HG03139 (cell line): ENCODE measurements around the gene ARHGAP42.
"Not testable (repeated sequence)": the region's sequence is repeated elsewhere in the genome, so short reads cannot be mapped to it uniquely, and the experiment has no call there.

Experiments
- ATAC-seq: cut with Tn5 transposase; IDR thresholded peaks from one replicate; pipeline ENCODE4 v1.9.1; 2021; ENCODE audit not compliant: unreplicated experiment

Gene ARHGAP42

DNA sequence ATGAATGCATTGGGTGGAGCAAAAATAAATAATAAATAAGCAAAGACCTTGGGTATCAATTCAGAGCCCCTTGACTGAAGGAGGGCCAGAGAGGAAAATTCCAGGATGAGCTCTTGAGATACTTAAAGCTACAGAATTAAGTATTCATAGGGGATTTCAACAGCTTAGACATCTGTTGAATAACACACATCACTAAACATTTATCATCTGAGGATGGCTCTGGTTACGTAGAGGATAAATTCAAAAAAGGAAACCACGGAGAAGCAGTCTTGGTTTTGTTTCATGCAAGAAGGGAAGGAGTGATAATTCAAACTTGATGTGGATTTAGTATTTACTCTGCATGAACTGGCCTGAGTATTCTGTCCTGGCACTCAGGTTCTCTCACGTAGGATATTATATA, 29.8 kb downstream of the ARHGAP42 start:
- ATAC-seq, result no peak

DNA sequence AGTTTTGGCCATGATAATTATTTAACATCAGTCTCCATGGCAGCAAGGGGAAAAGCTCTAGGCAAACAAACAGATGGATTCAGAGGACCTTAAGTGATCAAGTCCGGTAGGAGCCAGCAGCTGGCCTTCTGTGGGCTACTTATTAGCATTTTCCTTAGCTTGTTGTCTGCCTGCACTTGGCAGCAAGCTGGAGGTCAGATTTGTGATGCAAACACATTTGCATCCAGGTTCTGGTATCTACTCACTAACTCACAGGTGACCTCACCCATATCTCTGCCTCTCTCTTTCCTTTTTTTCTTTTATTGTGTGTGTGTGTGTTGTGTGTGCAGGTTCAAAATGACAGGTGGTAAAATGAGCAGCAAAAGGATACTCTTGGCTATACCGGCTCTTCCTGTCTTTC, 32.3 kb downstream of the ARHGAP42 start:
- ATAC-seq, result no peak

DNA sequence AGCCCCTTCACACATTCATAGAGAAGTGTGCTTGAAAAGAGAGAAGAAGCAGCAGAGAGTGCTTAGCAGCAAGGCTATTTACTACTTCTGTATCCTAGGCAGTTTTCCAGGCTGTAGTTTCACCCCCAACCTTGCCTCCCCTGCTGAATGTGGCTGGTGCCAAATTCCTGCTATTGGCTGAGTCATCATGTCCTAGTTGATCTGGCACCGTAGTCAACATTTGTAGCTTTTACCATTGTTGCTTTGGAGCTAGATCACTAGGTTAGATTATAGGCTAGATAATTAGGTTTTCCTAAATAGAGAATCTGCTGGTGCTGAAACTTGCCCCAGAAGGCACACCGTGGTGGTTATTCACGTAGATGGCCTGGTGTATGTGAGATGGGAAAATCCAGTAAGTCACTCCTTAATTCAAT, 32.7 kb downstream of the ARHGAP42 start:
- no peak for ATAC-seq

DNA sequence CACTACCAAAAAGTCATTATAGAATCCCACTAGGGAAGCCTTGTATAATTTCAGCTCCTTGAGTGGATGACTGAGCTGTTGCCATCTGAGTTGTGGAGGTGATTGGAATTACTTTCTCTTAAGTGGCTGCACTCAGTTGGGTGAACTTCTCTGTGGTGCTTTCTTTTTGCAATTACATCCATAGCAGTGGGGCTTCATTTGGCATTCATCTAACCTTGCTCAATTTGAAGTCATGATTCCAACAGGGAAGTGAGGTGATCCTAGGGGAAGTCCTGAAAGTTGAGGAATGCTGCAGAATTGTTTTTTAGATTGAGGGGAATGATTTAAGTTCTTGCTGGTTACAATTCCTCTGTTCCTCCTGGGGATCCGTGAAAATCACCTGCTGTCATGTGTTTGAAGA, 39.6 kb downstream of the ARHGAP42 start:
- no peak for ATAC-seq

DNA sequence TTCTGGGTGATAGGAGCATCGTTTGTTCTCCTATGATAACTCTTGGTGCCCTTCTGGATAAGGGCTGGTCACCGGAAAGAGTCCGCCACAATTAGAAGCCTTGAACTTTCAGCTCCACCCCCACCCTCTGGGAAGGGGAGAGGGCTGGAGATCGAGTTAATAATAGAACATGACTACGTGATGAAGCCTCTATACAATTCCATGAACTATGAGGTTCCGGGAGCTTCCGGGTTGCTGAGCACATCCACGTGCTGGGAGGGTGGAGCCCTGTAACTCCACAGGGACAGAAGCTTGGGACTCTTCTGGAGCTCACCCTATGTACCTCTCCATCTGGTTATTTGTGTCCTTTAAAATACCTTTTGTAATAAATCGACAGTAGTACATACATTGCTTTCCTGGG, 40.3 kb downstream of the ARHGAP42 start:
- ATAC-seq, result no peak

DNA sequence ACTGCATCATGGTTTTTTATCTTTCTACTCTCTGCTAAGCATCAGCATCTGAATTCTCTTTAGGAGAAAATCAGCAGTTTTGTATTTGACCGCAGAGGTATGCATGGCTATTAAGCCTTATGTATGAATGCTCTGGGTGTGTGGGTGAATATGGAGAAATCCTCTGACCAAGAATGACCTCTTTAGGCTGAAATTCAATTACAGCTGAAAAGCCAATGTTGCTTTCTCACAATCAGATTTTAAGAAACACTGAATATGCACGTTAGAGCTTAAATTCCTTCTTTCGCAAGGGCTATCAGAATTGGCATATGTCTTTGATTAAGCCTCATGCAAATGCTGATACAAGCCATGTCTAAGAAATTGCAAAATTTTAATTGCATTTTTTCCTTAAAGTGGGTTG, 43.2 kb downstream of the ARHGAP42 start:
- ATAC-seq, result no peak

DNA sequence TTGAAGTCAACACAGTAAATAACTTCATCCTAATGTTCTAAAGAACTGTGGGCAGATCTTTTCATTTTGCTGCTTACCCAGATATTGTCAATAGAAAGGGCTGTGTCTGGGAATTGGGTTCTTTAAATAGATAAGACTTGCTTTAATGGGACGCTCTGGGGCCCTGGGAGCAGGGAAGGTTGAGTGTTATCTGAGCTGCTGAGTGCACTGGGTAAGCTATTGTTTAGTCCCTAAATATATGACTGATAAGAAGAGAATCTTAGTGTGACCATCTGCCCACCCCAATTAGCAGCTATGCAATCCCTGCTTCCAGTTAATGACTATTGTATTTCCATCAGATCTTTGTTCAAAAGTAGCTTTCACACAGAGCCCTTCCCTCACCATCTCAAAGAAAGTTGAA, 44.4 kb downstream of the ARHGAP42 start:
- ATAC-seq, result no peak

DNA sequence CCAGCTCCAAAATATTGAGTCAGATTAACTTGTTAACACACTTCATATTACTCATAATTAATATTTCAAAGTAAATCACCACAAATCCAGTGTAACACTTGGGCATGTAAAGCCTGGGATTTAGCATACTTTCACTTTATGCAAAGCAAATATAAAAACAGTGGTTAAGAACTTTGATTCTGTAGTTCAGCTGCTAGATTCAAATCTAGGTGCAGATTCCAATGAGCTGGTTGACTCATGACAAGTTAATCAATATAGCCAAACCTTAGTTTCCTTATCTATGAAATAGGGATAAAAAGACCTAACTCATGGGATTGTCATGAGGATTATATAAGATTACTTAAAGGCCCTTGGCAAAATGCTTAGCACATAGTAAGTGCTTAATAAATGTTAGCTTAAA, 45.9 kb downstream of the ARHGAP42 start:
- ATAC-seq, result no peak

DNA sequence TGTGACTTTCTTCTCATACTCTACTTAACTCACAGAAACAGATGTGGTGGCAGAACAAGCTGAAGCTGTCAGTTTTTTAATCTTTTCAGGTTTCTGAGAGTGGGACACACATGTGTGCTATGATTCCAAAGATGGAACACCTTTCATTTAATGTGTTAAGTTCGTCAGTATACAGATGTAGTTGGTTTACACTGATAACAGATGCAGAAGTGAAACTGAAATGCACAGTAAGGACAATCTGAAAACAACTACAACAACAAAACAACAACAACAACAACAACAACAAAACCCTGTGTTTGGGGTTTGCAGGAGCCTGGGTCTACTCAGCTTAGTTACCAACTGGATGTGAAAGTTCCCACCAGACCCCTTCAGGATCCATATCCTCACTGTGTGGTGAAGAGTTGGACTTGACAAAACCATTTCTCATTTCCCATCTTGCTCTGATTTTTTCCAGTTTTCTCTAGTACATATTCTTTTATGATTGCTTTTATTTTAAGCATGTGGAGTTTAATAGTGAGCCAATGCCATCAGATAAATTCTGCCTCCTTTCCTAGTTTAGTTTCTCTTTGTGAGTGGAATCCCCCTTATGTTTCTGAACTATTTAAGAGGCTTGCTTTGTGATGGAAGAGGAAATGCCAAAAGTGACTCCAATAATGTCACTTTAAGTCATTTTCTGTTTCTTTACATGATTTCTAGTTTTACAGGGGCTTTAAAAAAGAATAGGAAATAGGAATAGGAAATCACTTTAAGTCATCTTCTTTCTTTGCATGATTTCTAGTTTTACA, 47.8 kb downstream of the ARHGAP42 start:
- ATAC-seq, result no peak

DNA sequence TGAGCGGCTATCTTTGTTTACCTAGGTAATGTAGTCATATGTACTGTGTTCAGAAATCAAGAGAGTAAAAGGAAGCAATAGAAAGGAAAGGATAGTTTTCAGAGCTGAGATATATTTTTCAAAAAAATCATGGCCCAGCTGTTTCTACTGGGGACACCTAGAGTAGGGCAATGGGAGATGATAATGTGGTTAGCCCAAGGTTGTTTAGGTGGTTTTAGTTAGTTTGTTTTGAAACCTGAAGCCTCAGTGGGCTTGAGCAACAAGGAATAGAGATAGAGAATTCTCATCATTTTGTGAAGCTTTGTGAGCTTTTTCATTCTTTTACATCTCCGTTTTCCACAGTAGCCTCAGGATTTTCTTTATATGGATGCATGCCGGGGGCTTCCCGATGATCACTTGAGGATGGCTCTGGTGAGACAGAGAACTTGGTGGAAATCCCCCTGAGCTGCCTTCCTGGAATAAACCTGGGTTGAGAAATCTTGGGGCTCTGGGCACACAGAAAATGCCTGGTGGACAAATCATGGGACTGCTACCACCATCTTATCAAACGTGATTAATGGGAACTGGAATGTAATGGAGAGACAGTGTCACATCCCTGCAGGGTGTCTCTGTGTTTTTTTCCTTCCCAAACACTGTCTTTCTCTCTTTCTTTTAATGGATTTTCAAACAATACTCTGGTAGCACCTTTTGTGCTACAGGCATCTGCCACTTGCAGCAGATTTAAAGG, 49.0 kb downstream of the ARHGAP42 start:
- no peak for ATAC-seq

DNA sequence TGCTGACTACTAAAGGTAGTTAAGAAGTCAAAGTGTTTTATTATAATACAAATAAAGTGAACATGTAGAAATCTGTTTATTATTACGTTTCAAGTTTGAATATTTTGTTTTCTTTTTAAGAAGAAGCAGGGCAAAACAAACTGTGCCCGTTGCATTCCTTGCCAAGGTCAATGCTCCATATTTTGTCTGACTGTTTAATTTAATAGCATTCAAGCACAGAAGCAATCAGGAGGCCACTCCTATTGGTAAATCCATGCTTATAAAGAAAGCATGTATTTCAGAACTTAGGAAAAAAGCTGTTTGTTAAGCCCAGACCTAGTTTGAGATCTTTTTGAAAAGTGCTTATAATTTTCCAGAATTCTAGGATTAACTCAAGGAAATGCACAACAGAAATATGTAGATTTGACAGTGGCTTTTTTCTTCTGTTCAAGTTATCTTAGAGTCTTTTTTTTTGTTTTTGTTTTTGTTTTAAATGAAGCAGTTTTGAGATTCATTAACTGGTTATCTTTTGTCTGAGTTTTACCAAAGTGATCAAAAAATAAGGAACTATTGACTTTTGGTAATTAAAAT, 51.7 kb downstream of the ARHGAP42 start:
- no peak for ATAC-seq

DNA sequence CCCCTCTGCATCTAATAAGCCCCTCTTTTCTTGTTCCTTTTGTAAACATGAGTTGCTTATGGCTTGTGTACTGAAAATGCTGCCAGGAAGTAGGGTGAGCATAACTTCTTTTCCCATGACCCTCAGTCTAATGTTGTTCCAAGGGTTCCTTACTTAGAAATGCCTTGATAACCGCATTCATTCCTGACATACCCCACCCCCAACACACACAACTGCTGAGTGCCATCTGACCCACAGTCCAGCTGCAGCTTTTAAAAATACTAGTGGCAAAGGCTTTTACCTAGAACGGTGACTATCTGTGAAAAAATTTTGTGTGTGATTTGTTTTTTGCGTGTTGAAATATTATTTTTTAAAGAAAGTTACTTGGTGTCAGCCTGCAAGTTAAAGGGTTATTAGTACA, 52.6 kb downstream of the ARHGAP42 start:
- ATAC-seq, result no peak

DNA sequence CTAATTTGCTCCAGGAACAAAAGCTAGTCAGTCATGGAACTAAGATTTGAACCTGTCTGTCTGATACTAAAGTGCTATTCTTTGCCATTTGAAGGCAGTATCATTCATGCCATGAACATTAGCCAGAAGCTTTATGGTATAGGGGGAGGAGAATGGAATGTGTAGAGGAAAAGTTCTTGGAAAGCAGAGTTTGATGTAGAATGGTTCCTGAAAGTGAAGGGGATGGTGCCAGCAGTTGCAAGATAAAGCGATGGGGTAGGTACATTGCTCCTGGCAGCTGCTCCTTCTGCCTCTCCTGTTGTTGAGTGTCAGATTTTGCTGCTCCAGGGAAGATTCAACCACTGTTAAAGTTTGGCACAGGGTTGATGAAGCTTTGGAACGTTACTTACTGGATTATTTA, 53.4 kb downstream of the ARHGAP42 start:
- ATAC-seq, result no peak

DNA sequence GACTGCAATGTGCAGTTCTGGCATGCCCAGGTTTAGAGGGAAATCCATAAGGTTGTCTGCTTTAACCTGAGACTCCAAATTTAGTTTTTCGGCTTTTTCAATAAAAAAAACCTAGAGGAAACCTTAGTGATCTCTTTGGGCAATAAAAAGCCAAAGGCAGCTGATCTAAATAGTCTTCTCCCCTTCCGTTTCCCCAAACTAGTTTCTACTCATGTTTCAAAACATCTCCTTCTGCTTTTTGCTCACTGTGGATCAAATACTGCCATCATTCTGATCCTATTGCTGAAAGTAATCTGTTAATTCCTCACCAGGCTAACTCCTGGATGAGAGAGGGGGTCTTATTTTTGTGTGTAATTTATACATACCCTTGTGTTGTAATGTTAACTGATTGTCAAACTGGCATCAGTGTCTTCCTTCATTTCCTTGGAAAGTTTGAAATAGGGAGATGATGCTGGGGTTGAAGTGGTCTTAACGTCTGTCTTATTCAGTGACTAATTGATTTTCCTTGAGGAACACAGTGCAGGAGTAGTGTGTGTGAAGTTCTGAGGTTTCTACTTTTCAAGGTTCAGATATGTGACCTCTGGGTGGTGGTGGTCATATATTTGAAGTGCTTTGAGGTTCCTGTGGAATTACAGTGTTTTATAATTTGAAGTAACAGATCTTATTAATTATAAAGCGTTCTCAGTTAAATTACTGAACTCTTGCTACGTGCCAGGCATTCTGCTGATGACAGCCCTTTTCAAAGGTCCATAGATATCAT, 55.0 kb downstream of the ARHGAP42 start:
- no peak for ATAC-seq

DNA sequence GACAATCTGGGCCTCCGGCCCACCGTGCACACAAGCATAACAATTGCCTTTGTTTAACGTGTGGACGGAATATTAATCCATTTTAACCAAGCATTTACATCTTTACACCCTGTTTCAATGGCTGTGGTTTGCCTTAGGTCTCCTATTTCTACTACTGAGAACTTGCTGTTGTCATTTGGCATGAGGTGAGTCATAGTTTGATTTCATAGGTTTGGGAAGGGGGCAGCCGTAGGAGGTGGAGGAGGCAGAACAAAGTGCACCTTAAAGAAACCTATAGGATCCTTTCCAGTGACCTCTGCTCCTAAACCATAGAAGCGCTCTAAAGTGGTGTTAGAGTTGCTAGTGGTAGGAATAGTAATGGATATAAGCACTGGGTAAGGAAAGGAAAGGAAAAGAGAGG, 59.4 kb downstream of the ARHGAP42 start:
- no peak for ATAC-seq

DNA sequence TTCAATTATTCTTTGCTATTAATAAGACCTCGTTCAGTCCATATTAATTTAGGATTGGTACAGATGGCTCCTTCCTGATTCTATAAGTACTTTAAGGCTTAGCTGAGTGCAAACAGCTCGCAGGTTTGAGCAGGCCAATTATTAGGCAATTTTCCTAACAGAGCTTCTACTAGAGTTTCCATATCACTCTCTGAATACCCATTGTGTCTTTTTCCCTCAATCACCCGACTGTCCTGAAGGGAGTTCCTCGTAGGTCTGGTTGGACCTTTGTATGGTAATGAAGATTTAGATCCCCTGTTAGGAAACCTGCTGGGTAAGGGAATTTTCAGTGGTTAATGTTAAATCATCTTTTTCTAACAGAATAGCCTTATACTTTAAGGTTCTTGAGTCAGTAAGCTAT, 61.1 kb downstream of the ARHGAP42 start:
- no peak for ATAC-seq

DNA sequence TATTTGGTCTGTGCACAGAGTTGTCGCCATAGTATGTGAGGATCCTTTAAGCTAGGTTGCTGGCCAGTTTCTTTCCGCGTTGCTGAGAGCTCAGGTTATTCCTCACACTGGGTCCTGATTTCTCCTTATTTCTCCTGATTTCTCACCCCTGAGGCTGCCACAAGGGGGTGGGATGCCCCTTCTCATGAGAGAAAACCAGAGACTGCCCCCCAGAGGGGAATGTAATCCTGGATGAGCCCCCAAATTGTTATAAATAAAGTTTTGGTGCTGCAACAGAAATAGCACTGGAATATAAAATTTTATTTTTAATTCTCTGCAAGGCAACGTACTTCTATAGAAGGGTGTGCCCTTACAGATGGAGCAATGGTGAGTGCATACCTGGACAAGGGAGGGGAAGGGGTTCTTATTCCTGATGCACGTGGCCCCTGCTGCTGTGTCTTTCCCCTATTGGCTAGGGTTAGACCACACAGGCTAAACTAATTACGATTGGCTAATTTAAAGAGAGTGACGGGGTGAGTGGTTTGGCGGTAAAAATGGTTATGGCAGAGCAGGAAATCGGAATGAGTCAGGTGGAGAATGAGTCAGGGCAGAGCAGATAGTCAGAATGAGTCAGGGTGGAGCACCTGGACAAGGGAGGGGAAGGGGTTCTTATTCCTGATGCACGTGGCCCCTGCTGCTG, 62.9 kb downstream of the ARHGAP42 start:
- not testable (repeated sequence) for ATAC-seq

DNA sequence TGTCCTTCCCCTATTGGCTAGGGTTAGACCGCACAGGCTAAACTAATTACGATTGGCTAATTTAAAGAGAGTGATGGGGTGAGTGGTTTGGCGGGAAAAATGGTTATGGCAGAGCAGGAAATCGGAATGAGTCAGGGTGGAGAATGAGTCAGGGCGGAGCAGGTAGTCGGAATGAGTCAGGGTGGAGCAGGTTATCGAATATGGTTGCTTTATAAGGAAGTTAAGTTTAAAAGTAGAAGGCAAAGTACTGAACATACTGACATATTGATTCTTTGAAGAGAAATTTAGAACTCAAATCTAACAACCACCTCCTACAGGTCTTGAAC, 63.4 kb downstream of the ARHGAP42 start:
- ATAC-seq, result not testable (repeated sequence)

DNA sequence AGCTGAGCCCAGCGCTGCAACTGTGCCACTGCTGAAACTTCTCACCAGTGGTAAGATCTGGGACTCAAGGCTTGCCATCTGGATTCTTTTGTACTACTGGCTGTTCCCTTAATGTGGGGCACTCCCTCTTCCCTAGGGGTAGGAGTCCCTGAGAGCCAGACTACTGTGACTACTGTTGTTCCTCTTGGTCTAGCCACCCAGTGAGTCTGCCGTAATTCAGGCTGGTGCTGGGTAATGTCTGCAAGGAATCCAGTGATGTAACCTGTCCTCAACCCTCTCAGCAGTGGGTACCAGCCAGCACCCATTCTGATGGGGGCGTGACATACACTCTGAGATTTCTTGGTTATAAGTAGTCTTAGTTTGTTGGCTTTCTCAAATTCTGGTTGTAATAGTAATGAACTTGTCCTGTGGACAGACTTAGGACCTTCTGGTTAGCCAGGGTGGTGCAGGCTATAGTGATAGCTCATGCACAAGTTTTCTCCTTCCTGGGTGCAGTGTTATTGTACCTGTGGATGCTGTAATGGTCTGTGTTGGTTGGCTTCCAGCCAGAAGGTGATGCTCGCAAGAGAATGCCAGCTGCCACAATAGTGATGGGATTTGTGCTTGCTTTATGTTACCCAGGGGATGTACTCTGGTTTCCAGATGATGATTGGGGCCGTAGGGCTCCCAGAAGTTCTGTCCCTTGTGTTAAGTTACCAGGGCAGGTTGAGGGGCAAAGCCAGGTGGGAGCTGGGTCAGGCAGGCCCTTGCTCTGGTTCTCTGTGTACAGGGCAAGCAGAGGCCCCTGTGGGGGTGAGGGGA, 65.5 kb downstream of the ARHGAP42 start:
- no peak for ATAC-seq

DNA sequence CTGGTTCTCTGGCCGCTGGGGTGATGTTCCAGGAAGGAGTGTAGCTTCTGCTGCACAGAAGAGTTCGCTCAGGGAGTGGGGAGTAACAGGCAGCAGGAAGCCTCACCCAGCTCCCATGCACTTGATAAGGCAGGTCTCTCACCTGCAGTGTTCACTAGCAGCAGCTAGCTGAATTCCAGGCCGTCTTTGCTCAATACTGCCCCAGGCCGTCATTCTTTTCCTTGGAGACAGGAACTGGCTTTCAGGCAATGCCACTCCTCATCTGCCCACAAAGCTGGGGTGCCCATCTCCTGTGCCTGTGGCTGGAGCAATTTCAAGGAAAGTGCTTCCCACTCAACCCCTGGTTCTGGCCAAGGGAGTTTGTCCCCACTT, 66.1 kb downstream of the ARHGAP42 start:
- ATAC-seq, result no peak
